Sciatic nerve (tissue), 2 donors: ENCODE measurements around the gene KDR. TPM values are rescaled to one million over a fixed set of nuclear protein-coding genes. Genes with fewer than 3 reads are reported as not detected.
A peak's percentile ranks its signal among the peaks of the same experiment; 100 is the strongest.

Experiments used
- ATAC-seq: fragments of 200-7000 bp; cut with Tn5 transposase; one replicate; pipeline ENCODE4 v1.9.1; 2020; ENCODE audit warnings: mild to moderate bottlenecking, moderate library complexity
- DNase-seq: peaks from one replicate; pipeline ENCODE4 v3.0.0-alpha.2; 2020; ENCODE audit warnings: low spot score
- intact Hi-C: fragments of 100-400 bp; cut with DNase I; formaldehyde crosslinking; loops from one replicate; pipeline ENCODE4 v1.14.2; 2022
- total RNA-seq: library from RNA; stranded (reverse); fragmentation: NEBNext Ultra II Directional; extraction: Animal tissue kit (Norgen Biotek cat#: 25700); gene quantifications from one replicate; pipeline ENCODE4 v1.2.1, GENCODE V29; 2021
- donor health status: DM: no; HTN: no; CAD: no.
- donor health status: DM: no; HTN: no; CAD: no.

The KDR gene
- total RNA-seq, 1 donor from 2014 or later: 60.7 TPM

DNA sequence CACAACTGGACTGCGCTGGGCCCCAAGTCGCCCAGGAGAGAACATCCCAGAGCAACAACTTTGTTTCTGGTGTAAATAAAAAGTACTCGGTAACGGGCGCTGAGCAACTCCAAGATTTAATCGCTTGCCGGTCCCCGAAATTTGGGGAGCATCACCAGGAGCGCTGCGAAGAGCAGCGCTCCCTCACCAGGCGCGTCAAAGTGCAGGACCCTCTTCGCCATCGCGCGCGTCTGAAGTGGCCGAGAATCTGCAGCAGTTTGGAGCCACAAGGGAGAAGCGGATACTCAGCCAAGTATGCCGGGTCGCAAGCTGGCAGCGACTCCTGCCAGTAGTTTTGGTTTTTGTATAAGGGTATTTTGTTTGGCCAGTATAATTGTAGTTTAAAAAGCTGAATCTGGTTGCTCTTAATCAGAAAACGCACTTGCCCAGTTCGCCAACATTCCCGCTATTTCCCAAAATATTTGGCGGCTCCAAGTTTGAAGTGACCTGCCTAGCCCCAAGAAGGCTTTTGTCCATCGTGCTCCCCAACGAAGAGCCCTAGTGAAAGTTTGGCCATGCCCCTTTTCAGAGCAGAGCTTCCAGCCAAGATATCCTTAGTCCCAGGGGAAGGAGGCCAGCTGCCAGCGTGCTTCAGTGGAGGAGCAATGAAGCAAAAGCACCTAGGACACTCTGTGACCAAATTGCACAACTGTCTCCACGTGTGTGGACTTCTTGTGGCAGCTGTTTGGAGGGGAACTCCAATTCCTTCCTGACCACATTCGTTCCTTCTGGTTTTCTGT lies 557 bp upstream of the KDR start:
- DNase-seq: no peak
- intact Hi-C loops: no loop called here
- peak; percentile 29 for ATAC-seq

DNA sequence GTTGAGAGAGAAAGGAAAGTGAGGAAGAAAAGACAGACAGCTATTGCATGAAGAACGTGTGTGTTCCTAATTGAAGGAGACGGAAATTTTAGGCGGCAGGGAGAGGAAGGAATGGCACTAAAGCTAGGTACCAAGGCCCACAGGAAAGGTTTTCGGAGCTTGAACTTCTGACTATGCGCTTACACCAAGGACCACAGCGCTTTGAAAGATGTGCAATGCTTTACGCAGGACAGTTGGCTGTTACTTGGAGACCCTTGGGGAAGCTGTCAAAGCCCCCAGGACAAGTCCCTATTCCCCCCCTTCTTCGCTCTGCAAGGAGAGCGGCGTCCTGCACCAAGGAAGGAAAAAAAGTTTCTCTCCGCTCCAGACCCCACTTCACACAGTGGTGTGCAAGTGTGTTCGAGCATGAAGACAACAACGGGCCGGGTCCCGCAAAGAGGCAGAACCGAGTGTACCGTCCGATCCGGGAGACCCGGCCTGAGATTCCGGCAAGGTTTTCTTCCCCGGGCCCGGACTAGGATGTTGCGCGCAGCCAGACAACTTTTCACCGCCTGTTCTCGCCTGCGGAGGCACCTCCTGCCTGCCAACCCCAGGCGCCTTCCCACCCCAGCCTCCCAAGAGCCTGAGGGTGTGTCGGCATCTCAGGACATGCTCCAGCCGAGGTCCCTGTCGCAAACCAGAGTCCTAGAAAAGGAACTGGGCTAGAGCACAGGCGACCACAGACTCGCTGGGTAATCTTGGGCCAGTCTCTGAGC lies 896 bp downstream of the KDR start:
- intact Hi-C loops: no loop called here
- peak; percentile 67 for ATAC-seq
- DNase-seq: no peak

DNA sequence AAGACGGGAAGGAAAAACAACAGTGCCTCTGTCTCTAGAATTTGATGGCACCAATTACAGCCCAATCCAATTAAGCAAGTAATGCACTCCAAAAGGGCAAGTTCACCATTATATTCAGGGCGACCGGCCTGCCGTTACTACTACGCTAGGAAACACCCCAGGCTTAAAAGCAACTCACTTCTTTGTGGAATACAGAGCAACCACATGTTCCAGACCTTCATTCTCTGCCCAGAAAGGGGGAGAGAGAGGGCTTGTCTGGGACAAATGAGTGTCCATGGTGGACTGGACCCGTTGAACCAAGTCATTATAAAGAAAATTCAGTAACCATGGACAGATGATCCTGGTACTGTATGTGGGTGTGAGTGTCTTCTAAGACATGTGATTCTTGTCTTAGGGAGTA lies 1.6 kb downstream of the KDR start:
- DNase-seq (no peak), ATAC-seq (no peak)
- intact Hi-C loops: no loop called here

DNA sequence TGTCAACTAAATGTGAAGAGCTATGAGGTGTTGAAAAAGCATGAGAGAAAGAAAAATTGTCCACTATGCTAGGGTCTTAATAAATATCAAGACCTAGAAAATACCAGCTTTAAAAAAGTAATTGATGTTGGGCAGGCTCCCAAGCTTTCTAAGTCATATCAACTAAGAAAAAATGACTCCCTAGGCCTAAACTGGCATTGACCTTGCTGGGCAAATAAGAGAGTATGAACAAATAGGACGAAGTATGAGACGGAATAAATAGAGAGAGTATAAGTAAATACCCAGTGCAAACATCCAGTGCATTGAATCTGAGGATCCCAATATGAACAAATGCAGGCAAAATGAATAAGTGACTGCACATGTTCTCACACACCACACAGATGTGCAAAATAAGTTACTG lies 3.2 kb downstream of the KDR start:
- no peak for ATAC-seq
- no peak for DNase-seq
- intact Hi-C loops: no loop called here

DNA sequence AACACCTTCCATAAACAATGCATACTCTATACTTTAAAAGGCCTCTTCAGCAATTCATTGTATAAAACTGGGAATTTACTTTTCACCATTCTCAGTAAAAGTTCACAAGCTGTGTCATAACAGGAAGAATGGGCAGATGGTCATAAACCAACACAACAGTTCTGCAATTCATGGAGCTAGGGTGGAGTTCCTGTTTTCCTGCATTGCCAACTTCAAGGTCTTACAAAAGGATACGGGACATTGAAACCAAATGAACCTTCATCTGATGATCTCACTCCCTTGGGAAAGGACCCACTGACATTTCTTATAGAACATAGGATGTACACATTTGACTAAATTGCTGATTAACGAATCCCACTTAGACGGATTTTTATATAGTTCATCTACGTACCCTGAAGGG lies 4.1 kb downstream of the KDR start:
- DNase-seq (no peak), ATAC-seq (no peak)
- intact Hi-C loops: no loop called here

DNA sequence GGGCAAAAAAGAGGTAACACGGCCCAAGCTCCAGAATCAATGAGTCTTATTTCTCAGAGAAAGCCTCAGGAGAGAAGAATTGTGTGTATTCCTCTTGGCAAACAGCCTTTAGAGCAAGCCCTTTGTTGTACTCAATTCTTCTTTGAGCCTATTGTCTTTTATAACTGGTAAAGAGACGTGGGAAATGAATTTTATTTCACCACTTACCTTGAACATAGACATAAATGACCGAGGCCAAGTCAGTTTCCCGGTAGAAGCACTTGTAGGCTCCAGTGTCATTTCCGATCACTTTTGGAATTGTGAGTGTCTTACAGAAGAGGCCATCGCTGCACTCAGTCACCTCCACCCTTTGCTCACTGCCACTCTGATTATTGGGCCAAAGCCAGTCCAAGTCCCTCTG lies 7.0 kb downstream of the KDR start:
- no peak for DNase-seq
- ATAC-seq: no peak
- intact Hi-C loops: no loop called here

DNA sequence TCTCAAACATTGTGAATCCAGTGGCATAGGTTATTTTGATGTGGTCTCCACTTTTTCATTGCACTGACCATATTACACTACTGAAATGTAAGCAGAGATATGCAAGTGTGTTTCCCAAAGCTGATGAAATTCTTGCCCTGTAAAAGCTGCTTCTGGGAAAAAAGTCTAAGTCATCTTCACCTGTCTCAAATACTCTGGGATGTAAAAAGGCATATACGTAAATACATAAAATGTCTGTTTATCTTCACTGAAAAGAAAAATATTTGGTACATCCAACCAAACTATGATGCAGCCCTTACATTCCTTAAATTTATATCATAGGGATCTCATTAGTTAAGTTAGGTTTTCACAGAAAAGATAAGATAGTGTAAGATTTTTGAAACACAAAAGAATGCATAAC lies 7.9 kb downstream of the KDR start:
- DNase-seq (no peak), ATAC-seq (no peak)
- intact Hi-C loops: no loop called here

DNA sequence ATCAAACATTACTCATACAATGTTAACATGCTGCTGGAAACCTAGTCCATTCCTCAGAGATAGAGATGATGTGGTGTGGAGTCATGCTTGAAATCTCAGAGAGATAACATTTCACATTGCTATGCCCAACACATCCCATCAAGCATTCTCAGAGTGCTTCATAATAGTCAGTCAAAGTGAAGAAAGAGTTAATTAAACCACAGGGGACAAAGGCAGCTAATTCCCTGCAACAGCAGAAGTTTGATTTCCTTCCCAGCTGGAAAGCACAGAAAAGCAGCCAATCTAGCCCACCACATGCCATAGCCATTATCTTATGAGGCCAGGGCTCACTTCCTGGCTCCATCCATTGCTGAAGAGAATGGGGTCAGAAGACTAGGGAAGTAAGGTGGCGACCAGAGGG lies 8.9 kb downstream of the KDR start:
- DNase-seq: no peak
- intact Hi-C loops: no loop called here
- ATAC-seq: no peak

DNA sequence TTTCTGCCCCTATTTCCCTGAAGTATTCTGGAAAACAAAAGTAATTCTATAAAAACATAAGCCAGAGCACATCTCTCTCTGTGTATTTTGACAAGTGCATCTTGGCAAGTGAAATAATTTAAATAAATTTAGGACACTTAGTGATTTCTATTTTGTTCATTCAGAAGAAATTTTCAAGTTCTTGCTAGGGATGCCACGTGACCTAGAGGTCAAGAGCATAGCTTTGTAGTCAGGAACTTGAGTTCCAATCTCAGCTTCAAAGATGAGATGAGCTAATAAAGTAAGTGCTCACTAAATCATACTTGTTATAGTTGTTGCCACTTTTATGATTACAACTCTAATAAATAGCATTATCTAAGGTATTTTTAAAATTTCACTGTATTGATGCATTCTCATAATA lies 13.8 kb downstream of the KDR start:
- DNase-seq: no peak
- no peak for ATAC-seq
- intact Hi-C loops: no loop called here

DNA sequence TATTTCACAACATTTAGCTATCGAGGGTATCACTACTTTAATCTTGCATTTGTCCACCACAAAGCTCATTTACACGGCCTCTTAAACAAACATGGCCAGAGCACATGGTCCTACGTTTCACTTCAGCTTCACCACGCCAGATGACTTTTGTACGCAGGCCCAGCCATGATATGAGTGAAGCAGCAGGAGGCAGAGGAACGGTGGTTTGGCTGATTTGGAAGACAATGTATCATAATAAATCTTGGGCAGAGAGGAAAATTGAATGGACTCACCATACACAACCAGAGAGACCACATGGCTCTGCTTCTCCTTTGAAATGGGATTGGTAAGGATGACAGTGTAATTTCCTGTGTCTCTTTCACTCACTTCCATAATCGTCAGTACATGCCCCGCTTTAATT lies 15.3 kb downstream of the KDR start:
- DNase-seq: no peak
- no peak for ATAC-seq
- intact Hi-C loops: no loop called here

DNA sequence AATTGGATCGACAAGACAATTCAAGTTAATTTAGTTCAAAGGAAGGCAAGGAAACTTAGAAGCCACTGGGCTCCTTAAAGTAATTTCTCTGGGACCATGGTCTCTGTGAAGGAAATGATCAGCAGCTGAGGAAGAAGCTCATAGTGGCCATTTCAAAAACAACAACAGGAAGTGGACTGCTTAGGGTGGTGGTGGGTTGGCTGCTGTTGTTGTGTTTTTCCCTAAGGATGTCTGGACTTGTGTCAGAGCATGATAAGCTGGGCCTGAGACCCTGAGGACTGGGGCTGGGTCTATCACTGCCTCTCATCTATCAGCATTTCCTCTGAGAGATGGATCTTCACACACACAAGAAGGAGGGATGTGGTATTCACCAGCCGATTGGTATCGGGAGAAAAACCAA lies 18.3 kb downstream of the KDR start:
- ATAC-seq (no peak), DNase-seq (no peak)
- intact Hi-C loops: no loop called here

DNA sequence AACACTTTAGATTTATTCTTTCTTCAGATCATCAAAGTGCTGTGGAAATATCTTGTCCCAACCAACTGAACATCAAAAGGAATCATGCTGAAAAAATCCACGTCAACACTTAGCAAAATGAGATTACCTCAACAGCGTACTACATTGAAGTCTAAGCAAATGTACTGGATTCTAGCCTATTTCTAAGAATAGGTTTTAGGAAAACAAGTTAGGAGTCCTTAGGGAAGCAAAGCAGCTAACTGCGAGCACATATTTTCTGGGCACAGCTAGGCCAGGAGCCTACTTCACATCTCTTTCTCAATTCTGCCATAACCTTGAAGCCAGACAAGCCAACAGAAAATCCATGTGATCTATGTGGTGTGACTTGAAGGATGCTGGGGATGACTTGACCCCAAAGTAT lies 22.2 kb downstream of the KDR start:
- ATAC-seq (peak; percentile 77), DNase-seq (no peak)
- intact Hi-C loops: no loop called here

DNA sequence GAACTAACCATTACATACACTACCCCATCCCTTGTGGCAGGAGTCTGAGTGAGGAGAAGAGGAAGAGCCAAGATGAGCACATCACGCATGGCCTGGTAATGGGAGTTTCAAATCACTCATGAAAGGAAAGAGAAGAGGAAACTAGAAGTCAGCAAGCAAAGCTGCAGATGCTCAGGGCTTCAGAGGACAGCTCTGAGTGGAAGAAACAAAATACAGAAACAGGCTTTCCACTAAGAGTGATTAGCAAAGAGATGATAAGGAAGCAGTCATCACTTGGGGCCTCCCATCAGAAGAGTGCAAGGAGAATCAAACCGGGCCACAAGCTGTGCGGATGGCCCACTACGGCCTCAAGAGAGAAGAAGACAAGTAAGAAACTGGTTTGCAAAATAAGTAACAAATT lies 25.6 kb downstream of the KDR start:
- ATAC-seq: no peak
- no peak for DNase-seq
- intact Hi-C loops: no loop called here

DNA sequence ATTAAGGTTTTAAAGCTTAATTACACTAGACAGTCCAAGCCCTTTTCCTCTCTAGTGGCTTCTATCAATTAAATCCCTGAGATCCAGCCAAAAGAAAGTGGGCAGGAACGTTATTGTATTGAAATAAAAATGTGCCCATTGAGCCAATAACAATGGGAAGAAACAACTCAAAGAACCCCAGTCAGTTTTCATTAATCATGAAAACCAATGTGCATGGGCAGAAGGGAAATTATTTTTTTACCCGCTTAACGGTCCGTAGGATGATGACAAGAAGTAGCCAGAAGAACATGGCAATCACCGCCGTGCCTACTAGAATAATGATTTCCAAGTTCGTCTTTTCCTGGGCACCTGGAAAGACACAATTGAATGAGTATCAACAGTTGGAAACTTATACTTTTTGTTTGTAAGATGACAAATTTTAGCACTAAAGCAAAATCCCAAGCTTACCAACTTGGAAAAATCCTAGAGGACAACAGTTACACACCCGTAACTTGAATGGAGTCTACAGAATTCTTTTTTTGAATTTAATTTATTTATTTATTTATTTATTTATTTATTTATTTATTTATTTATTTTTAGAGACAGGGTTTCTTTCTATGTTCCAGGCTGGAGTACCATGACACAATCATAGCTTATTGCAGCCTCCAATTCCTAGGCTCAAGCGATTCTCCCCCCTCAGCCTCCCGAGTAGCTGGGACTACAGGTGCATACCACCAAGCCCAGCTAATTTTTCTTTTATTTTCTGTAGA lies 26.8 kb downstream of the KDR start:
- intact Hi-C loops: no loop called here
- DNase-seq: no peak

DNA sequence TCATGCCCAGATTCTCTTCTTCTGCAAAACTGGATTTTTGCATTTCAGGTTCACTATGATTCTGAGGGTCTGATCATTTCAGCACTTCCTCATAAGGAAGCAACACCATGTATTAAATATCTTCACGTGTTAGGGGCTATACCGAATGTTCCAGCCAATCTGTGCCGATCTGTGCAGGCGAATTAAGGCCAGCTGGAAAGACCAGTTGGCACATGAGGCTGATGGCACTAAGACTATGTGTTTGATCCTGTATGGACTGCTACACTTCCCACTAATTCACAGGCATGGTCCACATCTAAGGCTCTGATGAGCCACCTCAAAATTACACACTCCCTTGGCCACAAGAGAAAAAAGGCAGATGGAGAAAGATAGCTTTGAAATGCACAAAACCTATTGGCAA lies 28.8 kb downstream of the KDR start:
- intact Hi-C loops: no loop called here
- no peak for DNase-seq
- ATAC-seq: no peak

More for the DNA sequence above, 26.8 kb downstream of the KDR start:
- ATAC-seq: no peak

DNA sequence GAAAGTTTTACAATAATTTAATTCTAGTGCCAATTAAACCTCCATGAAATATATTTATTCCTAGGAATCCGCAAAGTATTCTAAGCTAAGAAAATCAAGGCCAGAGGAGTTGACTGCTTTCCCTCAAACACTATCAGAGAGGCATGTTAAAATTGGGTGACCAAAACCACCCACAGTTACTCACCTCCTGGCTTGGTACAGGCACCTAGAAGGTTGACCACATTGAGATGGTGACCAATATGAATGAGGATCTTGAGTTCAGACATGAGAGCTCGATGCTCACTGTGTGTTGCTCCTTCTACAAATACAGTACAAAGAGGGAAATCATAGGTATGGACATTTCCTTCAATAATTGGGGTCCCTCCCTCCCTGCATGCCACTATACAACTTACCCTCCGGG lies 29.4 kb downstream of the KDR start:
- ATAC-seq (no peak), DNase-seq (no peak)
- intact Hi-C loops: no loop called here

DNA sequence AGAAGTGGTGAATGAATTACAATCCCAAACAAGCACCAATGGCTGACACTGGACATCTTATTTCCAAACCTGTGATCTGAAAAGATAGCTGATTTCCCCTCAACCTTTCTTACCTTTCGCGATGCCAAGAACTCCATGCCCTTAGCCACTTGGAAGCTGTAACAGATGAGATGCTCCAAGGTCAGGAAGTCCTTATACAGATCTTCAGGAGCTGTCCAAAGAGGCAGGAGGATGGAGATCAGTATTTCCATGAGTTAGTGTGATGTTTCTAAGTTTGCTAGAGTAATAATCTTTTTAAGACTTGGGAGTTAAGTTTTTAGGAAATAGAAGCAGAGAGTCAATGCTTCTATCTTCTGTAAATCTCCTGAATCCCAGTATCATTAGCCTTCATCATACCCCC lies 32.9 kb downstream of the KDR start:
- ATAC-seq (no peak), DNase-seq (no peak)
- intact Hi-C loops: no loop called here

DNA sequence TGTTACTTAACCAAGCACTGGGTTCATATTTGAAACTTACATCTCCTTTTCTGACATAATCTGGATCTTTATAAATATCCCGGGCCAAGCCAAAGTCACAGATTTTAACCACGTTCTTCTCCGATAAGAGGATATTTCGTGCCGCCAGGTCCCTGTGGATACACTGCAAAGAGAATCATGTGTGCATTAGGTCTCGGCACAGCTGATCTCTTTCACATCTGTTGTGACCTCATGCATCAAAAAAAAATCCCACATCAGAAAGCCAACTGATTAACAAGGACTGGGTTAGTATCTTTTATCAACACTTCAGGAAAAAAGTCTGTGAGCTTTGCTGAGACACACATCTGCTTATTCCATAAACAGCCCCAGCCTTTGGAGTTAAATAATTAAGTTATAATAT lies 35.5 kb downstream of the KDR start:
- intact Hi-C loops: no loop called here
- ATAC-seq (no peak), DNase-seq (no peak)

DNA sequence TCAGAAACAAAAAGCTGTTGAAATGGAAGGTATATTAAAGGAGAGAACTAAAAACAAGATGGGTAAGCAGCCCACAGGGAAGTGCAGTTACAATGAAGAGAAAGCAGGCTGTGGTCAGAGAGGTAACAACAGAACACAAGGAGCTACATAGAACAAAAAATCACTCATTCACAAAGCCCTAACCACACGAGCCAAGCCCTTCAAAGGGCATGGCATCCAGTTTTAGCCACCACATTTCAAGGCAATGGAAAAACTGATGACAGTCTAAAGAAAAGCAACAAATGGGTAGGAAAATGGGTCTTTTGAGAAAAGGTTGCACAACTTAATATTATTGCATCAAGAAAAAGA lies 37.5 kb downstream of the KDR start:
- ATAC-seq (peak; percentile 95), DNase-seq (no peak)
- intact Hi-C loops: no loop called here
